ENCODE results near the gene ARHGAP15.

The ARHGAP15 gene

GRCh38 chr2:143720095-143720664 is 591.0 kb downstream of the ARHGAP15 start:
- peaks cover 19% of the 10 kb centered on the region for H3K4me1 Mint-ChIP-seq
- no peaks in the 10 kb centered on the region for H3K27me3 Mint-ChIP-seq
- peaks cover 55% of the 10 kb centered on the region for H3K36me3 Mint-ChIP-seq
- no peak overlapping the region for H3K4me3 Mint-ChIP-seq
- H3K27ac Mint-ChIP-seq = no peak overlapping the region
- CTCF ChIA-PET = no interaction called here
- H3K9me3 Mint-ChIP-seq = no peaks in the 10 kb centered on the region
- DNase-seq = no peak

- CTCF ChIA-PET = no interaction called here
- H3K4me3 Mint-ChIP-seq = no peak overlapping the region
- H3K4me1 Mint-ChIP-seq = peaks cover 20% of the 10 kb centered on the region
- H3K27me3 Mint-ChIP-seq = no peaks in the 10 kb centered on the region
- peaks cover 39% of the 10 kb centered on the region for H3K36me3 Mint-ChIP-seq
- DNase-seq = no peak
- no peaks in the 10 kb centered on the region for H3K9me3 Mint-ChIP-seq
- H3K27ac Mint-ChIP-seq = no peak overlapping the region
Measured at GRCh38 chr2:143725400-143725799, 596.2 kb downstream of the ARHGAP15 start.

- H3K4me1 Mint-ChIP-seq = peaks cover 19% of the 10 kb centered on the region
- no peaks in the 10 kb centered on the region for H3K27me3 Mint-ChIP-seq
- H3K27ac Mint-ChIP-seq = no peak overlapping the region
- CTCF ChIA-PET = interaction anchor here (0.7 kb wide), 1 partner anchor 853 kb away, joined by 3 read pairs; no protein-coding TSS in a partner anchor
- no peak for DNase-seq
- peaks cover 34% of the 10 kb centered on the region for H3K36me3 Mint-ChIP-seq
- no peaks in the 10 kb centered on the region for H3K9me3 Mint-ChIP-seq
- H3K4me3 Mint-ChIP-seq = no peak overlapping the region
Measured at GRCh38 chr2:143726151-143726845, 597.1 kb downstream of the ARHGAP15 start.

- Mint-ChIP-seq H3K36me3 (peaks cover 37% of the 10 kb centered on the region), H3K9me3 (no peaks in the 10 kb centered on the region), H3K4me3 (no peak overlapping the region), H3K27me3 (no peaks in the 10 kb centered on the region), H3K27ac (no peak overlapping the region), H3K4me1 (peaks cover 14% of the 10 kb centered on the region)
- CTCF ChIA-PET = no interaction called here
- DNase-seq = no peak
Measured at GRCh38 chr2:143728498-143728897, 599.3 kb downstream of the ARHGAP15 start.

GRCh38 chr2:143729296-143729814 is 600.1 kb downstream of the ARHGAP15 start:
- Mint-ChIP-seq H3K4me3 (no peak overlapping the region), H3K27ac (peak overlapping the region; percentile 40), H3K4me1 (peaks cover 14% of the 10 kb centered on the region), H3K36me3 (peaks cover 34% of the 10 kb centered on the region), H3K9me3 (no peaks in the 10 kb centered on the region), H3K27me3 (no peaks in the 10 kb centered on the region)
- CTCF ChIA-PET = no interaction called here
- DNase-seq = no peak

GRCh38 chr2:143730155-143730952 is 601.1 kb downstream of the ARHGAP15 start:
- H3K27me3 Mint-ChIP-seq = no peaks in the 10 kb centered on the region
- H3K4me3 Mint-ChIP-seq = no peak overlapping the region
- DNase-seq = no peak
- H3K4me1 Mint-ChIP-seq = peaks cover 14% of the 10 kb centered on the region
- CTCF ChIA-PET = interaction anchor here (0.5 kb wide), 1 partner anchor 744 kb away, joined by 3 read pairs; no protein-coding TSS in a partner anchor
- H3K36me3 Mint-ChIP-seq = peaks cover 33% of the 10 kb centered on the region
- H3K27ac Mint-ChIP-seq = no peak overlapping the region
- no peaks in the 10 kb centered on the region for H3K9me3 Mint-ChIP-seq

- H3K27ac Mint-ChIP-seq = no peak overlapping the region
- DNase-seq = no peak
- no peaks in the 10 kb centered on the region for H3K9me3 Mint-ChIP-seq
- H3K4me3 Mint-ChIP-seq = no peak overlapping the region
- H3K4me1 Mint-ChIP-seq = peaks cover 14% of the 10 kb centered on the region
- H3K27me3 Mint-ChIP-seq = no peaks in the 10 kb centered on the region
- peaks cover 33% of the 10 kb centered on the region for H3K36me3 Mint-ChIP-seq
- CTCF ChIA-PET = no interaction called here
Measured at GRCh38 chr2:143730953-143731260, 601.7 kb downstream of the ARHGAP15 start.

- peaks cover 14% of the 10 kb centered on the region for H3K4me1 Mint-ChIP-seq
- CTCF ChIA-PET = no interaction called here
- no peaks in the 10 kb centered on the region for H3K27me3 Mint-ChIP-seq
- H3K36me3 Mint-ChIP-seq = peaks cover 35% of the 10 kb centered on the region
- H3K27ac Mint-ChIP-seq = no peak overlapping the region
- H3K4me3 Mint-ChIP-seq = no peak overlapping the region
- no peaks in the 10 kb centered on the region for H3K9me3 Mint-ChIP-seq
- no peak for DNase-seq
Measured at GRCh38 chr2:143732076-143732475, 602.9 kb downstream of the ARHGAP15 start.

GRCh38 chr2:143732871-143733270 is 603.7 kb downstream of the ARHGAP15 start:
- Mint-ChIP-seq H3K4me1 (peaks cover 14% of the 10 kb centered on the region), H3K36me3 (peaks cover 35% of the 10 kb centered on the region), H3K27me3 (no peaks in the 10 kb centered on the region), H3K4me3 (no peak overlapping the region), H3K27ac (no peak overlapping the region), H3K9me3 (no peaks in the 10 kb centered on the region)
- CTCF ChIA-PET = no interaction called here
- no peak for DNase-seq

- Mint-ChIP-seq H3K27me3 (no peaks in the 10 kb centered on the region), H3K27ac (no peak overlapping the region), H3K4me3 (no peak overlapping the region), H3K9me3 (no peaks in the 10 kb centered on the region), H3K4me1 (peaks cover 11% of the 10 kb centered on the region), H3K36me3 (peaks cover 35% of the 10 kb centered on the region)
- CTCF ChIA-PET = no interaction called here
- no peak for DNase-seq
Measured at GRCh38 chr2:143734507-143734906, 605.3 kb downstream of the ARHGAP15 start.

- Mint-ChIP-seq H3K4me1 (no peaks in the 10 kb centered on the region), H3K27ac (no peak overlapping the region), H3K27me3 (no peaks in the 10 kb centered on the region), H3K36me3 (peaks cover 37% of the 10 kb centered on the region), H3K9me3 (no peaks in the 10 kb centered on the region), H3K4me3 (no peak overlapping the region)
- CTCF ChIA-PET = no interaction called here
- DNase-seq = no peak
Measured at GRCh38 chr2:143736904-143737303, 607.7 kb downstream of the ARHGAP15 start.

- H3K9me3 Mint-ChIP-seq = no peaks in the 10 kb centered on the region
- H3K27me3 Mint-ChIP-seq = no peaks in the 10 kb centered on the region
- H3K4me3 Mint-ChIP-seq = no peak overlapping the region
- CTCF ChIA-PET = interaction anchor here (0.6 kb wide), 1 partner anchor 16 kb away, joined by 3 read pairs; no protein-coding TSS in a partner anchor
- H3K27ac Mint-ChIP-seq = no peak overlapping the region
- no peak for DNase-seq
- peaks cover 47% of the 10 kb centered on the region for H3K36me3 Mint-ChIP-seq
- no peaks in the 10 kb centered on the region for H3K4me1 Mint-ChIP-seq
Measured at GRCh38 chr2:143740431-143740830, 611.2 kb downstream of the ARHGAP15 start.

- Mint-ChIP-seq H3K4me1 (no peaks in the 10 kb centered on the region), H3K36me3 (peaks cover 46% of the 10 kb centered on the region), H3K4me3 (no peak overlapping the region), H3K27me3 (no peaks in the 10 kb centered on the region), H3K27ac (no peak overlapping the region), H3K9me3 (no peaks in the 10 kb centered on the region)
- CTCF ChIA-PET = no interaction called here
- DNase-seq = no peak
Measured at GRCh38 chr2:143741205-143741604, 612.0 kb downstream of the ARHGAP15 start.

GRCh38 chr2:143742581-143742980 is 613.4 kb downstream of the ARHGAP15 start:
- Mint-ChIP-seq H3K27me3 (no peaks in the 10 kb centered on the region), H3K4me1 (no peaks in the 10 kb centered on the region), H3K4me3 (no peak overlapping the region), H3K36me3 (peaks cover 41% of the 10 kb centered on the region), H3K9me3 (no peaks in the 10 kb centered on the region), H3K27ac (no peak overlapping the region)
- CTCF ChIA-PET = no interaction called here
- DNase-seq = no peak

- CTCF ChIA-PET = no interaction called here
- Mint-ChIP-seq H3K36me3 (peaks cover 36% of the 10 kb centered on the region), H3K4me1 (no peaks in the 10 kb centered on the region)
Measured at GRCh38 chr2:143744114-143744513, 614.9 kb downstream of the ARHGAP15 start.

More at GRCh38 chr2:143744114-143744513, 614.9 kb downstream of the ARHGAP15 start:
- Mint-ChIP-seq H3K27me3 (no peaks in the 10 kb centered on the region), H3K27ac (no peak overlapping the region), H3K4me3 (no peak overlapping the region), H3K9me3 (no peaks in the 10 kb centered on the region)
- no peak for DNase-seq

Data from activated naive CD4-positive, alpha-beta T cell treated with anti-CD3 and anti-CD28 coated beads, Interleukin-2, amount 10 ng/mL, durations not matched to agents 7 days and 5 days (primary cell).